PC-3 (cell line): Measurements from ENCODE around the gene ZNF408.

Experiments used
- EZH2 ChIP-seq: fragments of 300-600 bp; sonication (generic); IDR thresholded peaks from one replicate; pipeline ENCODE4 v1.6.1; 2017; ENCODE audit warnings: antibody characterized with exemption, mild to moderate bottlenecking, low read length; ENCODE audit not compliant: unreplicated experiment
- EZH2phosphoT487 ChIP-seq: fragments of 300-600 bp; sonication (generic); IDR thresholded peaks from 2 replicates; pipeline ENCODE4 v1.6.1; 2018; ENCODE audit warnings: mild to moderate bottlenecking, antibody characterized with exemption, low read length, borderline replicate concordance
- TF ChIP-seq, protein P1 (sequence below): fragments of 300-600 bp; sonication (generic); conservative IDR thresholded peaks from 2 replicates; pipeline ENCODE4 v1.5.1; 2017; ENCODE audit warnings: antibody characterized with exemption, low read depth, mild to moderate bottlenecking, low read length

DNA sequence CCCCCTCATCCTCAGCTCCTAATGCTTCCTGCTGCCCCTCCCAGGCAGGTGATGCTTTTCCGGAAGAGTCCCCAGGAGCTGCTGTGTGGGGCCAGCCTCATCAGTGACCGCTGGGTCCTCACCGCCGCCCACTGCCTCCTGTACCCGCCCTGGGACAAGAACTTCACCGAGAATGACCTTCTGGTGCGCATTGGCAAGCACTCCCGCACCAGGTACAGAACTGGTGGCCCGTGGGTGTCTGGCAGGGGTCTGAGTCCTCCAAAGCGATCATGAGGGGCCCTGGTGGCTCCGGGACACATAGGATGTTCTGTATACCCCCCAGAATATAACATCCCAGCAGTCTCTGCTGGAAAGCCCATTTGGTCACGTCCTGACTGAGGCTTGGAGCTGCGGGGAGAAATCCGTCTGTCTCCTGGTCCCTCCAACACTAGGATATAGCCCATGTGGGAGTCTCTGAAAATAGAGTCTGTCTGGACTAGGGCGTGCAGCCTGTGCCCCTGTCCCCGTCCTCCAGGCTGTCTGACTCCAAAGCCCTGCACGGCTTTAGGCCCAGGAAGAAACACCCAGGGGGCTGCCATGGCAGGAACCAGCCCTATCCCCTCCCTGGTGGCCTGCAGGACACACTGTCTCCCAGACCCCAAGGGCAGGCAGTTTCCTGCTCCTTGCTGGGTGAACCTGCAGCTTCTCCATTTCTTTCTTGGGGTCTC is 27.3 kb downstream of the ZNF408 start:
- TF ChIP-seq, protein P1, sequence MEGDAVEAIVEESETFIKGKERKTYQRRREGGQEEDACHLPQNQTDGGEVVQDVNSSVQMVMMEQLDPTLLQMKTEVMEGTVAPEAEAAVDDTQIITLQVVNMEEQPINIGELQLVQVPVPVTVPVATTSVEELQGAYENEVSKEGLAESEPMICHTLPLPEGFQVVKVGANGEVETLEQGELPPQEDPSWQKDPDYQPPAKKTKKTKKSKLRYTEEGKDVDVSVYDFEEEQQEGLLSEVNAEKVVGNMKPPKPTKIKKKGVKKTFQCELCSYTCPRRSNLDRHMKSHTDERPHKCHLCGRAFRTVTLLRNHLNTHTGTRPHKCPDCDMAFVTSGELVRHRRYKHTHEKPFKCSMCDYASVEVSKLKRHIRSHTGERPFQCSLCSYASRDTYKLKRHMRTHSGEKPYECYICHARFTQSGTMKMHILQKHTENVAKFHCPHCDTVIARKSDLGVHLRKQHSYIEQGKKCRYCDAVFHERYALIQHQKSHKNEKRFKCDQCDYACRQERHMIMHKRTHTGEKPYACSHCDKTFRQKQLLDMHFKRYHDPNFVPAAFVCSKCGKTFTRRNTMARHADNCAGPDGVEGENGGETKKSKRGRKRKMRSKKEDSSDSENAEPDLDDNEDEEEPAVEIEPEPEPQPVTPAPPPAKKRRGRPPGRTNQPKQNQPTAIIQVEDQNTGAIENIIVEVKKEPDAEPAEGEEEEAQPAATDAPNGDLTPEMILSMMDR, result no peak
- no peak for TF ChIP-seq EZH2
- TF ChIP-seq EZH2phosphoT487, result no peak
